Caco-2 (cell line): ENCODE data around the gene LRRN4CL. TPM values are rescaled to one million over a fixed set of nuclear protein-coding genes. Genes with fewer than 3 reads are reported as not detected.
"Not testable (repeated sequence)": the region's sequence is repeated elsewhere in the genome, so short reads cannot be mapped to it uniquely, and the experiment has no call there.

Experiments used
- BruUV-seq: library from RNA; stranded (reverse); fragments of 400-500 nt; replicated peaks from 2 replicates; lab custom pipeline; 2021; lab: Mats Ljungman, UMichigan
- CTCF ChIA-PET: fragments of 300-600 bp; sonication (Branson Sonifier 250); formaldehyde crosslinking; loops from one replicate; lab custom pipeline; 2022; ENCODE audit warnings: antibody characterized with exemption; lab: Charles Lee
- POLR2A ChIA-PET: fragments of 300-600 bp; sonication (Branson Sonifier 250); formaldehyde crosslinking; loops from one replicate; lab custom pipeline; 2022; ENCODE audit warnings: antibody characterized with exemption; lab: Charles Lee
- DNase-seq, 2 experiments: peaks; one replicate each; pipeline versions ENCODE4 v3.0.0 to v3.0.0-alpha.2; 2020 to 2022
- H3K27me3 ChIP-seq: replicated peaks from 2 replicates; pipeline ENCODE4 v1.6.0; 2011; ENCODE audit warnings: low read length; ENCODE audit not compliant: control insufficient read depth, insufficient read depth
- H3K36me3 ChIP-seq: 2 replicates; pipeline ENCODE4 v1.5.1; 2011; ENCODE audit warnings: low read length; ENCODE audit not compliant: control insufficient read depth, insufficient read depth
- H3K4me1 ChIP-seq: fragments of 250-450 bp; sonication (Bioruptor Pico); 2 replicates; pipeline ENCODE4 v1.5.1; 2020; ENCODE audit warnings: mild to moderate bottlenecking
- H3K4me3 ChIP-seq: 2 replicates; pipeline ENCODE4 v1.5.1; 2011; ENCODE audit warnings: low read depth, mild to moderate bottlenecking, control low read depth, low read length
- H3K9me3 ChIP-seq: fragments of 250-450 bp; sonication (Bioruptor Pico); 2 replicates; pipeline ENCODE4 v1.5.1; 2020; ENCODE audit warnings: mild to moderate bottlenecking, moderate library complexity
- H3K27ac Mint-ChIP-seq: one replicate; pipeline ENCODE4 v1.8.0; 2022; ENCODE audit warnings: mixed read lengths; ENCODE audit not compliant: unreplicated experiment
- H3K27me3 Mint-ChIP-seq: one replicate; pipeline ENCODE4 v1.8.0; 2022; ENCODE audit warnings: mixed read lengths; ENCODE audit not compliant: insufficient read depth, unreplicated experiment
- H3K36me3 Mint-ChIP-seq: one replicate; pipeline ENCODE4 v1.8.0; 2022; ENCODE audit warnings: mild to moderate bottlenecking, mixed read lengths; ENCODE audit not compliant: insufficient read depth, unreplicated experiment
- H3K4me1 Mint-ChIP-seq: one replicate; pipeline ENCODE4 v1.8.0; 2022; ENCODE audit warnings: low read depth, mixed read lengths; ENCODE audit not compliant: unreplicated experiment
- H3K4me3 Mint-ChIP-seq: one replicate; pipeline ENCODE4 v1.8.0; 2022; ENCODE audit warnings: mild to moderate bottlenecking, moderate library complexity, mixed read lengths; ENCODE audit not compliant: unreplicated experiment
- H3K9me3 Mint-ChIP-seq: one replicate; pipeline ENCODE4 v1.8.0; 2022; ENCODE audit warnings: mixed read lengths; ENCODE audit not compliant: unreplicated experiment
- CTCF ChIP-seq, 2 experiments: fragments of 200-600 bp in 1 of 2; IDR thresholded peaks; 1 replicate in 1 of 2; 2 replicates in 1 of 2; pipeline versions ENCODE4 v1.5.1 to v1.8.0; 2011 to 2022; ENCODE audit warnings: antibody characterized with exemption in 1 of 2, control low read depth in 1 of 2, inconsistent platforms in 1 of 2, low read depth in 1 of 2, low read length in 1 of 2, mild to moderate bottlenecking in 1 of 2, moderate library complexity in 1 of 2; ENCODE audit not compliant: insufficient read depth in 1 of 2, severe bottlenecking in 1 of 2, unreplicated experiment in 1 of 2
- intact Hi-C: fragments of 100-400 bp; cut with micrococcal nuclease; formaldehyde crosslinking; loops from one replicate; pipeline ENCODE4 v1.10.0; 2022; ENCODE audit not compliant: unreplicated experiment
- total RNA-seq: library from RNA; stranded (reverse); gene quantifications from 2 replicates; pipeline ENCODE4 v1.2.3, GENCODE V29; 2022

LRRN4CL gene
- total RNA-seq, 1 experiment from 2014 or later: 0.64 TPM

GRCh38 chr11:62706850-62707247 is 17.5 kb upstream of the LRRN4CL start:
- no peaks in the 10 kb centered on the region for H3K27me3 ChIP-seq
- Mint-ChIP-seq H3K4me1 (peaks cover 18% of the 10 kb centered on the region), H3K9me3 (no peaks in the 10 kb centered on the region), H3K4me3 (peak overlapping the region; percentile 96), H3K27me3 (no peaks in the 10 kb centered on the region), H3K27ac (peak overlapping the region; percentile 97), H3K36me3 (peaks cover 79% of the 10 kb centered on the region)
- H3K9me3 ChIP-seq: no peaks in the 10 kb centered on the region
- no peak for TF ChIP-seq CTCF (IDR thresholded peaks at IDR 0.05; ENCODE audit: insufficient read depth in 1 of 2, low read depth in 1 of 2, low read length in 1 of 2, severe bottlenecking in 1 of 2, unreplicated experiment in 1 of 2)
- peaks cover 9% of the 10 kb centered on the region; the same call in 1 of the 2 replicates for H3K4me1 ChIP-seq
- ChIA-PET CTCF (interaction anchor here (0.6 to 1.8 kb wide), 5 partner anchors 12 to 1253 kb away, joined by 3 to 7 read pairs (median 4); partner anchors contain the start of genes HNRNPUL2, TAF6L and ZBTB3), POLR2A (interaction anchor here (0.6 to 1.8 kb wide), 8 partner anchors 20 to 1630 kb away, joined by 3 to 18 read pairs (median 4); partner anchors contain the start of genes C11orf98, CSKMT, EEF1G and HNRNPUL2)
- DNase-seq: no peak
- BruUV-seq: no TSS peak
- no peak overlapping the region for H3K4me3 ChIP-seq
- H3K36me3 ChIP-seq: peaks cover 1% of the 10 kb centered on the region; the same call in 1 of the 2 replicates
- intact Hi-C loops: no loop called here

- Mint-ChIP-seq H3K9me3 (no peaks in the 10 kb centered on the region), H3K27me3 (no peaks in the 10 kb centered on the region), H3K27ac (peak overlapping the region; percentile 97), H3K36me3 (peaks cover 79% of the 10 kb centered on the region), H3K4me1 (peaks cover 18% of the 10 kb centered on the region), H3K4me3 (peak overlapping the region; percentile 96)
- intact Hi-C loops: no loop called here
- peaks cover 1% of the 10 kb centered on the region; the same call in 1 of the 2 replicates for H3K36me3 ChIP-seq
- H3K27me3 ChIP-seq: no peaks in the 10 kb centered on the region
- no peaks in the 10 kb centered on the region for H3K9me3 ChIP-seq
- CTCF ChIA-PET: interaction anchor here (0.6 to 1.8 kb wide), 11 partner anchors 12 to 1252 kb away, joined by 3 to 7 read pairs (median 4); partner anchors contain the start of genes B3GAT3, HNRNPUL2, LBHD1 and TAF6L
- peak; percentile 91 to 95 for DNase-seq
- TSS peak; percentile 20 for BruUV-seq
- H3K4me3 ChIP-seq: peak overlapping the region; percentile 55
- TF ChIP-seq CTCF (IDR thresholded peaks at IDR 0.05; ENCODE audit: insufficient read depth in 1 of 2, low read depth in 1 of 2, low read length in 1 of 2, severe bottlenecking in 1 of 2, unreplicated experiment in 1 of 2): no peak
- peaks cover 9% of the 10 kb centered on the region; the same call in 1 of the 2 replicates for H3K4me1 ChIP-seq
- POLR2A ChIA-PET: interaction anchor here (0.6 to 1.8 kb wide), 10 partner anchors 21 to 132 kb away, joined by 3 to 18 read pairs (median 5); partner anchors contain the start of genes C11orf98, CSKMT, EEF1G and HNRNPUL2
Observed at GRCh38 chr11:62705880-62706849, 16.8 kb upstream of the LRRN4CL start.

- Mint-ChIP-seq H3K27ac (peak overlapping the region; percentile 97), H3K4me1 (peaks cover 18% of the 10 kb centered on the region), H3K36me3 (peaks cover 77% of the 10 kb centered on the region), H3K9me3 (no peaks in the 10 kb centered on the region), H3K4me3 (peak overlapping the region; percentile 96), H3K27me3 (no peaks in the 10 kb centered on the region)
- Histone ChIP-seq H3K9me3 (no peaks in the 10 kb centered on the region), H3K4me1 (peaks cover 9% of the 10 kb centered on the region; the same call in 1 of the 2 replicates), H3K4me3 (peak overlapping the region; percentile 55), H3K36me3 (peaks cover 1% of the 10 kb centered on the region; the same call in 1 of the 2 replicates), H3K27me3 (no peaks in the 10 kb centered on the region)
- ChIA-PET POLR2A (interaction anchor here (0.6 to 1.8 kb wide), 7 partner anchors 22 to 132 kb away, joined by 5 to 18 read pairs (median 6); partner anchors contain the start of genes C11orf98, CSKMT, EEF1G and HNRNPUL2), CTCF (interaction anchor here (0.6 to 1.8 kb wide), 7 partner anchors 11 to 197 kb away, joined by 3 to 7 read pairs (median 4); partner anchors contain the start of genes B3GAT3, LBHD1, TAF6L and UQCC3)
- intact Hi-C loops: no loop called here
- BruUV-seq: no TSS peak
- no peak for TF ChIP-seq CTCF (IDR thresholded peaks at IDR 0.05; ENCODE audit: insufficient read depth in 1 of 2, low read depth in 1 of 2, low read length in 1 of 2, severe bottlenecking in 1 of 2, unreplicated experiment in 1 of 2)
- no peak for DNase-seq
Observed at GRCh38 chr11:62705413-62705812, 16.1 kb upstream of the LRRN4CL start.

GRCh38 chr11:62703921-62704320 is 14.6 kb upstream of the LRRN4CL start:
- H3K27me3 ChIP-seq, H3K4me3 ChIP-seq, H3K27ac Mint-ChIP-seq, H3K36me3 ChIP-seq, H3K9me3 Mint-ChIP-seq, H3K9me3 ChIP-seq, H3K4me3 Mint-ChIP-seq, H3K27me3 Mint-ChIP-seq, BruUV-seq, POLR2A ChIA-PET, intact Hi-C loops, CTCF ChIA-PET, H3K4me1 ChIP-seq, DNase-seq: not testable (repeated sequence)
- Mint-ChIP-seq H3K4me1 (peaks cover 18% of the 10 kb centered on the region), H3K36me3 (peaks cover 70% of the 10 kb centered on the region)
